Islet precursor cell (in vitro differentiated cells): ENCODE measurements around the gene GABRG3.
"Not testable (repeated sequence)": the region's sequence is repeated elsewhere in the genome, so short reads cannot be mapped to it uniquely, and the experiment has no call there.

Experiments used
- DNase-seq: peaks from one replicate; pipeline ENCODE4 v3.0.0-alpha.2; 2018

The GABRG3 gene

DNA sequence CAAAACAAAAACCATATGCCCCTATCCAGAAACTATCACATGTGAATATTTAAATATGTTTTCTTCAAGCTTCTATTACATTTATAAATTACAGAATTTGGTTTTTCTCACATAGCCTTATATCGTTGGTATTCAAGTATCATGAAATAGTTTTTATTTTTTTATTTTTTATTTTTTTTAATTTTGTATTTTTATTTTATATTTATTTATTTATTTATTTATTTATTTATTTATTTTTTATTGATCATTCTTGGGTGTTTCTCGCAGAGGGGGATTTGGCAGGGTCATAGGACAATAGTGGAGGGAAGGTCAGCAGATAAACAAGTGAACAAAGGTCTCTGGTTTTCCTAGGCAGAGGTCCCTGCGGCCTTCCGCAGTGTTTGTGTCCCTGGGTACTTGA is 32.0 kb downstream of the GABRG3 start:
- not testable (repeated sequence) for DNase-seq

DNA sequence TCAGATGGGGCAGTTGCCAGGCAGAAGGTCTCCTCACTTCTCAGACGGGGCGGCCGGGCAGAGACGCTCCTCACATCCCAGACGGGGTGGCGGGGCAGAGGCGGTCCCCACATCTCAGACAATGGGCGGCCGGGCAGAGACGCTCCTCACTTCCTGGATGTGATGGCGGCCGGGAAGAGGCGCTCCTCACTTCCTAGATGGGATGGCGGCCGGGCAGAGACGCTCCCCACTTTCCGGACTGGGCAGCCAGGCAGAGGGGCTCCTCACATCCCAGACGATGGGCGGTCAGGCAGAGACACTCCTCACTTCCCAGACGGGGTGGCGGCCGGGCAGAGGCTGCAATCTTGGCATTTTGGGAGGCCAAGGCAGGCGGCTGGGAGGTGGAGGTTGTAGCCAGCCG is 33.2 kb downstream of the GABRG3 start:
- not testable (repeated sequence) for DNase-seq

DNA sequence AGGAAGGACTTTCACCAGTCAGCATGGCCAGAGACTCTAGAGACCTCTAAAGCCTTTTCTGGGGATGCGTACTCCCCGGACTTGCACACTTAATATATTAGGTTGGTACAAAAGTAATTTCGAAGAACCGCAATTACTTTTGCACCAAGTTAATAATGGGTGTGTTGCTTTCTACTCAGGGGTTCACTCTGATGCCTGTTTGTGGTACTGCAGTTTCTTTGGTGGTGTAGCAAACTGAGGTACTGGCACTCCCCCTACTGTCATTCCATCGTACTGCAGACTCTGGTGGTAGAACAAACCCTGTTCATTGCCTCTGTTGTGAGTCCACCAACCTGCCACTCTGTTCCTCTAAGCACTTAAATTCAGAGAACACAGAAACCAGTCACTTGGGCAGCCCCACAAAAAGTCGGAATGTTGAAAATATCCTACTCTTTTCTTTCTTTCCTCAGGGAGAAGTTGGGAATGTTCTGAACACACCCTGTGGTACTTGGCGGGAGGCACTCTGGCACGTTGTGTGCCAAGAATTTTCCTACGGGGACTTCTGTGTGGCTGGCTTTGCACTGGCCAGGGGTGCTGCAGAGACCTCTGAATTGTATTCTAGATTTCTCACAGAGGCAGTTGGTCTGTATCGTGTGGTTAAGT is 46.3 kb downstream of the GABRG3 start:
- DNase-seq, result peak; percentile 88

DNA sequence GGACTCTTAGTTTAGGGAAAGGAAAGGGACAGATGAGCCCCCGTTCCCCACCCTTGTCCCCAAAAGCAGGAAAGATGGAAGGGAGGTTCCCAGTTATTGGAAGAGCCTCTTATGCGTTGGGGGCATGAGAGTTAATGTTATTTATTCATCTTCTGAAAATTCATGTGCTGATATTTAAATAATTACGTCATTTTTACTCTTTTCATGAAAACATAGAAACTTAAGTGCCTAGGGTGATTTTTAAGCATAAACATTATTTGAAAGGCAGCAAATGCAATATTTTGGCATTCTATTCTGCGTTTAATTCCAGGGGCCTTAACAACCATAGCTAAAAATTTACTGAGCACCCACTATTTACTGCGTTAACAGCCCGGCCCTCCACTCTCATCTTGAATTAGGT is 48.7 kb downstream of the GABRG3 start:
- no peak for DNase-seq

DNA sequence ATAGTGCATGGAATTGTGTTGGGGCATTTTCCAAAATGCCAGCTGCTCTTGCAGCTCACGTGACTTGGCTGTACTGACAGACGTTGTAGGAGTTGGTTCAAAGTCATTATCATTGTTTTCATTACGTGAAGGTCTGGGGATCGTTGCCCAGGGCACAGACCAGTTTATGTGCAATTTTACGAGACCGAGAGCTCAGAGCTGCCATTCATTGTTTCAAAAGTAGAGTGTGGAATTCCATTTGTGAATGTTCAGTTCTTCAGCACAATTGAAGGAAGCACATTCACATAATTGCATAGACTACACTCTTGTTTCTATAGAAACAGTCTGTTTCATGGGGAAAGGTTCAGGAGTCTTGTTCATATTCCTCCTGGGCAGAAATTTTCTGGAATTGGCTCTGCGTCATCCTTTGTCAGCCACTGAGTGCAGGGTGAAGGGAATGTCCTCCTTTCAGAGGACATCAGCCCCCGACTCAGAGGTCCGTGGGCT is 54.5 kb downstream of the GABRG3 start:
- no peak for DNase-seq

DNA sequence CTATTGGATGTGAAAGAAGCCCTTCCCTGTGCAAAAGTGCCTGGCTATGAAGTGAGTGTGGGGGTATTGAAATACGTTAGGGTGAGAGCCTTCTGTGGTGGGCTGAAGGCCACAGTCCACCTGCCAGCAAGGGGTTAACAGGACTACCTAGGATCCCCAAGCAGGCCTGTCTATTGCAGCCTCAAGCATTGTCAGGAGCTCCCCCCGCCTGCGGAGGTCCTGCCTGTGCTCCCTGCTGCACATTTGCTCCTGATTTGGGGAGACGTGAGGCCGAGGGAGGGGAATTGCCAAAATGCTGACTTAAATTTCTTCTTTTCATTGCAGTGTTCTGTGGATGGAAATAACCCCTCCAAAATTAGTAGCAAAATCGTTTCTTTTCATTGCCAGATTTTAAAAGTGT is 56.2 kb downstream of the GABRG3 start:
- no peak for DNase-seq

DNA sequence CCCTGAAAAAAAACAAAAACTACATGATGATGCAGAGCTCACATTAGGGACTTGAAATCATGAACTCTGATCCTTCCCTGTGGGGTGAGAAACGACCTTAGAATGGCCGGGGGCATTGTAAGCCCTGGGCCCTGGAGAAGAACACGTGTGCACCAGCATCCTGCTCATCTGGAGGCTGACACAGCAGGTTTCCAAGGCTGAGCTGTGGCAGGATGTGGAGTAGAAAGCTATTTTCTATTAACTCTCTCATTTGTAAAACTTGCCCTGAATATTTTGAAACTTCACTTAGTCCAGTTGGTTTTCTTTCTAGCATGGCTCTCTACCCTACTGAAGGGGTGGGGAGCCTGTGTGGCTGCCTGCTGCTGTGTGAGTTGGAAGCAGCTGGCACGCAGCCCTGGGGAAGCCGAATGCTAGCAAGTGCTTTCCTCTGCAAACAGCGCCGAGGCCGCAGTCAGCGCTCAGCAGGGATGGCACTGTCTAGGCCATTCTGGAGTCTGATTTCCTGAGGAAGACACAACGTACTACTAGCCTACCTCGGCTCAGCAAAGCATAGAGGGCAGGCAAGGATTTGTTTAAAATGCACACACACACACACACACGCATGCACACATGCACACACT is 58.0 kb downstream of the GABRG3 start:
- no peak for DNase-seq

DNA sequence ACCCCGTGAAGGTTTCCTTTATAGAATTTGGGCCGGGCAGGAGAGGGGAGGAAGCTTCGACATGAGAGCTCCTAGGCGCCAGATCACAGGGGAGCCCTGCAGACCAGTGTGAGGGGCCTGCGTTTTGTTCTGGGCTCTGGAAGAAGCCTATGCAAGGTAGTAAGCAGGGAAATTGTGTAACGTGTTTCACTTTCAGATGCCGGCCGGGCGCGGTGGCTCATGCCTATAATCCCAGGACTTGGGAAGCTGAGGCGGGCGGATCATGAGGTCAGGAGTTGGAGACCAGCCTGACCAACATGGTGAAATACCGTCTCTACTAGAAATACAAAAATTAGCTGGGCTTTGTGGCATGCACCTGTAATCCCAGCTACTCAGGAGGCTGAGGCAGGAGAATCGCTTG is 65.2 kb downstream of the GABRG3 start:
- no peak for DNase-seq

DNA sequence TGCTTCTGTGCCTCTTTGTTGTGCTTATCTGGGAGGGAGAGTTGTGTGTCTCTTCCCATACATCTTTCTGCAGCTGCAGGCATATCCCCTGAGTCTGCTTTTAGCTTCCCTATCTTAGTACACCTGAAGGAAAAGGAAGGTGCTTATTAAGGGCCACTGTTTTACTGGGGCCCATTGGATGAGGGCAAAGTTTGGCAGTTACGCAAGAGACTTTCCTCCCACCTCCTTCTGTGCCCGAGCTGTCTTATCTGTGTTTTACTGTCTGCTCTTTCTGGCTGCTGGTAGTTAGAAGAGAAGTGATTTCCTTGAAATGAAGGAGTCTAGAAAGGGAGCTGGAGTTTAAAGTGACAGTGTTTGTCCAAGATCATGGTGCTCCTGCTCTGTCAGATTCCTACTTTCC is 66.5 kb downstream of the GABRG3 start:
- DNase-seq, result no peak

DNA sequence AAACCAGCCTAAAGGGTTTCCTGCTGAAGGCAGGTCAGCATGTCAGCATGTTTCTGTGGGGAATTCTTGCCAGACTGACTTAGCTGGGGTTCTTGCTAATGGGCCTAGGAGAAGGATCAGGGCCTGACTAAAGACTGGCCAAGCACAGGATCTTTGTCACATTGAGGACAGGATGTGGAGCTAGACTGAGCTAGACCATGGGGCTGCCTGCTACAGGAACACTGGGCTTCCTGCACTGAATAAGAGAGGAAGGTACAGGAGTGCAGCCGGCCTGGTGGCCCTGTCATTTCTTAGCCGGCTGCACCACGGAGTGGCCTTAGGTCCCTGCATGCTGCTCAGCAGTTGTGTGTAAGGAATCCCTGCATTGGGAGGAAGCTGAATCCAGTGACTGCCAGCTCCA is 68.2 kb downstream of the GABRG3 start:
- DNase-seq, result no peak

DNA sequence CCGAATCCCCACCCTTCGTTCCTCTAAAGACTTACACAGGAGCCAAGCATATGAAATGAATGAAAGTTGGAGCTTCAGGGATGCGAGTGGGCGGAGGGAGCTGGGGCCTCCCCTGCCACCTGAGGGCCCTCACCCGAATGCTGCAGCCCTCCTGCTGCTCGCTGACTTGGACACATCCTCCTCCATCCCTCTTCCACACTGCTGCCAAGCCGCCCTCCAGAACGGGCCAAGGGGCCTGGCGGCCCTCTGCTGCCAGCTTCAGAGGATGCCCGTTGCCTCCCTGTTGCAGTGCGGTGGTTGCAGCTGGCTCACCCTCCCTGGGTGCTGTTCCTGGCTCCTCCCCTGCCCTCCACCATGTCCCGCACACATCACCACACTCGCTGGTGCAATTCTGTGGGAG is 71.2 kb downstream of the GABRG3 start:
- no peak for DNase-seq

DNA sequence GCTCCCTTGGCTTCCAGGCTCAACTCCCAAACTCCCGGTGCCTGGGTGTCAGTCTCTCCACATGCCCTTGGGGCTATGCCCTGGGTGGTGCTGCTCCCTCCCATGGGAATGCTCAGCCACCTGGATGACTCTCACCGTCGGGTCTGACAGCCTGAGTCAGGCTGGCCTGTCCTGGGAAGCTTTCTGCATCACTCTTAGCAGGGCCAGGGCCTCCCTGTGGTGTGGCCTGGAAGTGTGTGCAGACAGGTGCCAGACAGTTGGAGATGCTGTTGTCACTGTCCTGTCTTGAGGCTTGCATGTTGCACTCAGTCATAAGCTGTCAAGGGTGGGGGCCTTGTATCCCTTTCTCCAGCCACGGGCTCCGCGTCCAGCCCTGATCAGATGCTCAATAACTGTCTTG is 71.7 kb downstream of the GABRG3 start:
- DNase-seq, result no peak

DNA sequence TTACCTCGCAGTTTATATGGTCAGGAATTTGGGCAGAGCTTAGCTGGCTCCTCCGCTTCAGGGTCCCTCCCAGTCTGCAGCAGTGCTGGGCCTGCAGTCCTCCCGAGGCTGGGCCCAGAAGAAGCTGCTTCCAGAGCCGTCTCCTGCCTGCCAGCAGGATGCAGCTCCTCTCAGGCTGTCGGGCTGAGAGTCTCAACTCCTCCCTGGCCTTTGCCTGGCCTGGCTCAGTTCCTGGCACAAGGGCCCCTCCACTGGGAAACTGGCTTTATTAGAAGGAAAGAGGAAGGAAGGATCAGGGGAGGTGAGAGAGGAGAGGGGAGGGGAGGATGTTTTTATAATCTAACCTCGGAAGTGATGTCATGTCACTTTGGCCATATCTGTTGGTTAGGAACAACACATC is 72.8 kb downstream of the GABRG3 start:
- DNase-seq, result no peak

DNA sequence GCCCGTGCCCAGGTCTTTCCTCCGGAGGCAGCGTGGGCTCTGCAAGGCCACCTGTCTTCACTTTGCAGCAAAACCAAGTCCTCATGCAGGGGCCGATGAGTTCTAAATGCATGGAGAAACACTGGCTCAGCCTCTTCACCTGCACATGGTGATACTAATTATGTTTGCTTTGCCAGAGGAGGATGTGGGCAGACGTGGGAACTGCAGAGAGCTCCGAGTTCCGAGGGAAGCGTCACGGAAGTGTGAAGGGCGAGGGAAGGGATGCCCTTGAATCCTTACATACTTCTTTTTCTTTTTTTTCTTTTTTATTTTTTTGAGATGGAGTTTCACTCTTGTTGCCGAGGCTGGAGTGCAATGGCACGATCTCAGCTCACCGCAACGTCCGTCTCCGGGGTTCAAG is 74.8 kb downstream of the GABRG3 start:
- DNase-seq, result peak; percentile 32

DNA sequence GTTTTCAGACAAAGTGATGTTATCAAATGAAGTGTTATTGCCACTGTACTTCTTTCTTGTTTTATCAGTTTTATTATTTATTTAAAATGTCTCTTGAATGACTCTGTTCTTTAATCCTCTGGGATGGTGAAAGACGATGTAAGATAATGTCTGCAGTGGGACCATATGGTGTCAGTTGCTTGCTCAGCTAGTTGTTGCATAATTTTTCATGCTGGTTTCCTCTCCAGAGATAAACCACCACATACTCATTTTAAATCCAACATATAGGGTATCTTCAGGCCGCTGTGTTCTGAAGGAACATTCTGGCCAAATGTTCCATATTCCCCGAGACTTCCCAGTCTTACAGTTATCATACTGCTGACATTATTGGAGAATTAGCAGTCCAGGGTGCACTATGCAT is 75.9 kb downstream of the GABRG3 start:
- no peak for DNase-seq

DNA sequence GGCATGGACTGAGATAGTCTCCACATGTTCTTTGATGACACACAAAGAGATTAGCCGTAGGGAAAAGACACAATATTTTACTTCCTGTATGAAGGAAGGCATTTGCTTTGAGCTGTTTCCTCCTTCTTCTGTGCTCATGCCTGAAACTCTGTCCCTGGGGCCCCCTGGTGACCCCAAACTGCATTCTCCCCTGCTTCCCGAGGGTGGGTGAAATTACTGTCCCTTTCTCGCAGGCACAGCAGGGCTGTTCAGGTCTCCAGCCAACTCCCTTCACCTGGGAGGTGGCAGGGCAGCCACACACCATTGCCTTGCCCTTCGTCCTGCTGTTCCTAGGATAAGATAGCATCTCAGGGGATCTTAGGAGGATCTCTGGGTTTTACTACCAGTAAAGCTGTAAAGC is 79.2 kb downstream of the GABRG3 start:
- DNase-seq, result no peak

DNA sequence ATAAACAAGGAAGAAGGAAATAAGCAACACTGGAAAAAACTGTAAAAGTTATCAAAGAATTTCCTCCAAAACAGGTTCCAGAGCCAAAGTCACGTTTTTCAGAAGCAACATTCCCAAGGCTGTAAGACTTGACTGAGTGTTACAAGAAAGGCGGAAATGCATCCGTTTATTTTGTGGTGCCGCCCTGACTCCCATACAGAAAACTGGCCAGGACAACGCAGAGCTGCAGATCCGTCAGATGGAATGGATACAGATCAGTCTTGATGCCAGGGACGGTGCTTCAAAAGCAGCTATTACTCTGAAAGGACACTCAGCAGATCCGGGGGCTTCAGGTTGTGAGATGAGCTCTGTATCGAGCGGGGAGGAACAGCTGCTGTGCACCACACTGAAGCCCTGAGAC is 83.4 kb downstream of the GABRG3 start:
- DNase-seq, result no peak

DNA sequence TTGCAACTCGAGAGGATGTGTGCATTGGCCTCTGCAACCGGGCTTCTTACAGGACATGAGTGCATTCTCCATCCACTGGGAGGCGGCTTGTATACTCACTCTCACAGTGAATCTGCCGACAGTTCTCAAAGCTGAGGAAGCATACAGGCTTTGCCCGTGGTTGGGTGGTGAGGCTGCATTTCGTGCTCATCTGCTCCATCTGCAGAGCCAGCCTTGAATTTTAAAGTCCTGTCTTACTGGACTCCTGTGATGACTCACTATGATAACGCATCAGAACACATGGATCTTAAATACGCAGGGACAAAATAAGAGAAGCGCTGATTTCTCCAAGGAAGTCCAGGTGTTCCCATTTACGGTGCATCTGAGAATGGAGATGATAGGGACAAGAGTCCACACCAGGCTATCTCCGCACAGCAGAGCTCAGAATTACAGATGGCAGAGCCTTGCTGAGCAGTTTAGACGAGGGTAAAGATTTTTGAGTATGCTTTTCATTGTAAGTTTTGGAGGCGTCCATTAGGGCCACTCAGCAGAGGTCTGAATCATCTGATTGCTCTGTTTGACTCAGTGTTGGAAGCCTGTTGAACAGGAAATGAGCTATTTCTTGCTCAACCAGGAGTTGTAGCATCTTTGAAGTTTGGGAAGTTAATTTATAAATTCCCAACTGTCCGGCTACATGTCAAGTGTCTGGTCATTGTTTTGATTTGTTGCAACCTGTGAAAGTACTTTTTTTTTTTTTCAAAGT is 87.1 kb downstream of the GABRG3 start:
- peak; percentile 62 for DNase-seq

DNA sequence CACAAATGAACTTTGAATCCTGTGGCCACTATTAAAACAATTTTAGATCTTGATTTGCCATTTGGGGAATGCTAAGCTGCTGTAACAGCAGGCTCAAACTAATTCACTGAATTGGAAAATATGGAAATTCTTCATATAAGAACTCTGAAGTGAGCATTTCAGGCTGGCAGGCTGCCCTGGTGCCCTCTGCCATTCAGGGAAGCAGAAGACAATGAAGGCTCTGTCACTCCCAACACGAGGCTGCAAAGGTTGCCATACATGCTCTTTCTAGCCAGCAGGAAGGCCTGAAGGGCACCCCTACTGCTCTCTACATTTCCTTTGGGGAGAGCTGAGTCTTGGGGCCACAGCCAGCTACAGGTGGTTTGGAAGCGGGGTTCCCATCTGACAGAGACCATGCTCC is 88.0 kb downstream of the GABRG3 start:
- DNase-seq, result no peak

DNA sequence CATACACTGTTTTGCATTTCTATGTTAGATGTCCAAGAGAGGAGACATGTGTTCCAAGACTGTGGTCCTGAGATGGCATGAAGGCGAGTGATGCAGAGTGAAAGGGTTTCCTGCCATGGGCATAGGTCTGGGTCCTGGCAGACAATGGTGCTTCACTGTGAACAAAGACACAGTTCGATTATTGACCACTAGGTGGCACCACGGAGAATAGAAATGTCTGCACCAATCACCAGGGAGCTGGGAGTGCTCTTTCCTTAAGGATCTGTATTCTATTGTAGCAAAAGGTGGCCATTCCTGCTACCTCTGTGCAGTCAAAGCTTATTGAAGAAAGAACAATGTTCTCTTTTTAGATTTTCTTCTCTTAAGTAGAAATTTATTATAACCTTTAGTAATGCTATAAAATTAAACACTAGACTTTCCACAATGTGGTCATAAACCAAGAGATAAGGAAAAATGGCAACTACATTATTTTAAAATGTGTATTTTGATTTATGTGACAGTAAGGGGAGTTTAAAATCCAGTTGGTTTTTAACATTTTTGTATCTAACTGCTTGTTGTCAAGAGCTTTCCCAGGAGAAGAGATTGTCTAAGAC is 88.7 kb downstream of the GABRG3 start:
- peak; percentile 75 for DNase-seq

DNA sequence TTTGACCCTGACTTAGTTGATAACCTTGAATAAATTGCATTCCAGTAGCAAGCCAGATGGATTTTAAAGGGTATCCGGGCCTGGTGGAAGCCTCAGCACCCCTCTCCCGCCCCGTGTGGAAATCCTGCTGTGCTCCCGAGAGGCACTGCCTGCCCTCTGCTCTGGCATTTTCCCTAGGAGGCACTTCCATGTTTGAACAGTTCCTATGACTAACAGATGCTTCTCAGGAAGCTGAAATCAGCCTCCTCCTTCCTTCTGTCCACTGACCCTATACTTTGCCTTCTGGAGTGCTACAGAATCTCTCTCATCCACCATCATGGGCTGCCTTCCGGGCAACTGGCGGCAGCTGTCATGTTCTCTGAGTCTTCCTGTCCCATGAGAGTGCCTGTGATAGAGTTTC is 90.8 kb downstream of the GABRG3 start:
- no peak for DNase-seq

DNA sequence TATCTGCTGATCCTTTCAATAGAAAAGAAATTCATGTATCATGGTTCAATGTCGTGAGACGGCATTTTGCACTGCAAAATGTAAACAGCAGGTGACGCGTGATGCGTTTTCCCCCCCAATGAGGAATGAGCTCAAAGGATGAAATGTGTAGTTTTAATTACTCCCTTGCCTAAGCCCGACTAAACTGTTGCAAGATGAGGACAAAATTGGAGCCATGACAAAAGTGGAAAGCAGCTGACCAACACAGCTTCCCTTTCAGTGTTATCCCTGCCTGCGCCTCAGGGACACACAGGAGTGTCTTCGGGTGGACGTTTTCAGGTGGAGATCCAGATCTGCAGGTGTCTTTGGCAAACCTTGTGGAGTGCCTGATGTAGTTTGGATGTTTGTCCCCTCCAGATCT is 92.0 kb downstream of the GABRG3 start:
- no peak for DNase-seq

DNA sequence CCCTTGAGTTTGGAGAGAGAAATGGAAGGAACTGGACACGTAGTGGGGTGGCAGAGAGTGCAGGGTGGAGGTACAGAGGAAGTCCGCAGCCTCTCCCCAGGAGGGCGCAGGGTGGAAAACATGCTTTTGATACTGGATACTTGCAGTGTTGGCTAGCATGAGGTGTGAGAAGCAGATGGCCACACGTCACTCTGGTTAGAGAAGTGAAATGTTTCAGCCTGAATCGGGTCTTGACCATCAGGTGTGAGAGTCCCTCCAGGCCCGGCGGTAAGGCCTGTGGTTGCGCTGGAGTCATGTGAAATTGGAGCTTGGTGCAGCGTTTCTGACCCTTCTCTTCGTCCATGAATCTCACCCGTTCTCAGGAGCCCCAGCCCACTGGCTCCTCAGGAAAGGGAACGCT is 93.1 kb downstream of the GABRG3 start:
- no peak for DNase-seq

DNA sequence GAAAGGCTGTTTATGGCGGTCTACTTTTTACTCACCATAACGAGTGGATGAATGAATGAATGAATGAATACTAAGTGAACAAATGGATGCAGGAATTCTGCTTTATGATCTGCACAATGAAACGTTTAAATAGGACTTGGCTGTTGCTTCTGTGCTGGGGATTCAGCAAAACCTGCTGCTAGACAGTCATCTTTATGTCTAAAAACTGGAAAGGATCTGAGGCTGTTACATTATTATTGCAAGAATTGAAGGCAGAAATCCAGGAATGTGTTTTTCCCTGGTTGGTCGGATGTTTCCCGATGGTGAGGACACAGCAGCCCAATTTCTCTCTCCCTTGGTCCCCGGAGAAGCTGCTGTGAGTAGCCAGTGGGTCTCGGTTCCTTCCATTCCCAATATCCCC is 94.2 kb downstream of the GABRG3 start:
- no peak for DNase-seq
